Stimulated activated CD8-positive, alpha-beta memory T cell treated with anti-CD3 and anti-CD28 coated beads, Interleukin-4, amount 100 ng/mL, for 1 hour (primary cell): ENCODE measurements around the gene ARHGAP40.

ENCODE experiments used
- DNase-seq, 2 donors: peaks; one replicate each; pipeline ENCODE4 v3.0.0-alpha.2; 2020; ENCODE audit warnings: low read depth in 2 of 2, low spot score in 1 of 2

ARHGAP40 gene

GRCh38 chr20:38674765-38675133 is 73.1 kb downstream of the ARHGAP40 start:
- DNase-seq: no peak

DNA sequence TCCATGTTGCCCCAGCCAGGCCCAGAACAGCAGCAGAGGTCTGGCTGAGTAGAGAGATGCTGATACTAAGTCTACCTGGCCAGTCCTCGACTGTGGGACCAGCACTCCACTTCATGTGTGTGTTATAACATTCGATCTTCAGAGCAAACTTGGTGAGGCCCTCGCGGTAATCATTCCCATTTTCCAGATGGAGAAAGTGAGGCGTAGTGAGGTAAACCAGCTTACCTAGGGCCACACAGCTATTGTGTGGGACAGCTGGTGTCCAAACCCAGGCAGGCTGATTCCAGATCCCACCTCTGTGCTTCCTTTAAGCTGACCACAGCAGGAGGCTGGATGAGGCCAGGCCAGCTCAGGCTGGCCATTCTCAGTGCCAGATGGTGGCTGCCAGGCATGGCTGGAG is 75.0 kb downstream of the ARHGAP40 start:
- no peak for DNase-seq

GRCh38 chr20:38680500-38681306 is 79.1 kb downstream of the ARHGAP40 start:
- no peak for DNase-seq

- no peak for DNase-seq
Measured at GRCh38 chr20:38685271-38685670, 83.7 kb downstream of the ARHGAP40 start.

- DNase-seq: peak in 1 of 2 donors; percentile 17
Measured at GRCh38 chr20:38685853-38686473, 84.4 kb downstream of the ARHGAP40 start.

GRCh38 chr20:38692436-38693411 is 91.1 kb downstream of the ARHGAP40 start:
- DNase-seq: peak in 1 of 2 donors; percentile 11

GRCh38 chr20:38697306-38697705 is 95.7 kb downstream of the ARHGAP40 start:
- no peak for DNase-seq

DNA sequence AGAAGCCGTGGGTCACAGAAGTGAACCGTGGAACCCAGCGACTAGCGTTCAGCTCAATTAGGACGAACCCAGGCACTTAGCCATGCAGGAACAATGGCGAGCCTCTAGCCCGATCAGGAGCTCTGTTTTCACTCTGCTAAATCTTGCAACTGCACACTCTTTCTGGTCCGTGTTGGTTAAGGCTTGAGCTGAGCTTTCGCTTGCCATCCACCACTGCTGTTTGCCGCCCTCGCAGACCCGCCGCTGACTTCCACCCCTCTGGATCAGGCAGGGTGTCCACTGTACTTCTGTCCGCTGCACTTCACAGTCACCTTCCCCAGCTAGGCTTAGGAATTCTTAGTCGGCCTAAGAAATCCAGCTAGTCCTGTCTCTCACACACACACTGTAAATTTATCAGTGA is 96.9 kb downstream of the ARHGAP40 start:
- no peak for DNase-seq

- DNase-seq: no peak
Measured at GRCh38 chr20:38700141-38700540, 98.5 kb downstream of the ARHGAP40 start.
